DOHH2 (cell line): Measurements from ENCODE around the gene DEDD.

ENCODE experiments used
- H3F3A ChIP-seq: fragments of 200-600 bp; sonication (generic), shearing (Covaris generic); 2 replicates; pipeline ENCODE4 v1.6.0; 2016; ENCODE audit warnings: antibody characterized with exemption, mild to moderate bottlenecking; ENCODE audit not compliant: control insufficient read depth, insufficient read depth
- H3K27ac ChIP-seq: fragments of 200-600 bp; sonication (generic); 2 replicates; pipeline ENCODE4 v1.5.1; 2014; ENCODE audit warnings: low read depth, mild to moderate bottlenecking, low read length, moderate library complexity
- H3K27me3 ChIP-seq: fragments of 200-600 bp; sonication (generic); 2 replicates; pipeline ENCODE4 v1.6.1; 2014; ENCODE audit warnings: mild to moderate bottlenecking, low read length, mixed read lengths; ENCODE audit not compliant: control insufficient read depth
- H3K36me3 ChIP-seq: fragments of 200-600 bp; sonication (generic); 2 replicates; pipeline ENCODE4 v1.6.1; 2014; ENCODE audit warnings: mild to moderate bottlenecking, low read length, moderate library complexity, mixed read lengths; ENCODE audit not compliant: control insufficient read depth
- H3K4me1 ChIP-seq: fragments of 200-600 bp; sonication (generic); 2 replicates; pipeline ENCODE4 v1.6.1; 2014; ENCODE audit warnings: mild to moderate bottlenecking, low read length, mixed read lengths; ENCODE audit not compliant: control insufficient read depth
- H3K4me2 ChIP-seq: fragments of 200-600 bp; sonication (generic); 2 replicates; pipeline ENCODE4 v1.6.0; 2014; ENCODE audit warnings: mild to moderate bottlenecking, low read length, moderate library complexity
- H3K4me3 ChIP-seq: fragments of 200-600 bp; sonication (generic); 2 replicates; pipeline ENCODE4 v1.5.1; 2014; ENCODE audit warnings: mild to moderate bottlenecking, low read length, mixed read lengths
- H3K79me2 ChIP-seq: fragments of 200-600 bp; sonication (generic); 2 replicates; pipeline ENCODE4 v1.6.1; 2014; ENCODE audit warnings: mild to moderate bottlenecking, low read length, mixed read lengths; ENCODE audit not compliant: control insufficient read depth
- H3K9me2 ChIP-seq: fragments of 200-600 bp; sonication (generic); replicated peaks from 2 replicates; pipeline ENCODE4 v1.6.1; 2014; ENCODE audit warnings: mild to moderate bottlenecking, low read length, mixed read lengths; ENCODE audit not compliant: control insufficient read depth
- H3K9me3 ChIP-seq: fragments of 200-600 bp; sonication (generic); 2 replicates; pipeline ENCODE4 v1.6.1; 2014; ENCODE audit warnings: antibody characterized with exemption, low read length, mixed read lengths; ENCODE audit not compliant: control insufficient read depth, insufficient read depth
- H4K20me1 ChIP-seq: fragments of 200-600 bp; sonication (generic); 2 replicates; pipeline ENCODE4 v1.6.0; 2014; ENCODE audit warnings: low read depth, mild to moderate bottlenecking, antibody characterized with exemption, low read length, moderate library complexity; ENCODE audit not compliant: control insufficient read depth, insufficient read depth
- EZH2phosphoT487 ChIP-seq: fragments of 200-600 bp; sonication (generic); IDR thresholded peaks from 2 replicates; pipeline ENCODE4 v1.6.1; 2017; ENCODE audit warnings: borderline replicate concordance, mild to moderate bottlenecking, antibody characterized with exemption, low read length, moderate library complexity, mixed read lengths
- TF ChIP-seq, protein P1 (sequence below): fragments of 200-600 bp; sonication (generic); IDR thresholded peaks from one replicate; pipeline ENCODE4 v1.5.1; 2014; ENCODE audit warnings: antibody characterized with exemption, mild to moderate bottlenecking, low read depth, low read length; ENCODE audit not compliant: poor library complexity, severe bottlenecking

The DEDD gene

DNA sequence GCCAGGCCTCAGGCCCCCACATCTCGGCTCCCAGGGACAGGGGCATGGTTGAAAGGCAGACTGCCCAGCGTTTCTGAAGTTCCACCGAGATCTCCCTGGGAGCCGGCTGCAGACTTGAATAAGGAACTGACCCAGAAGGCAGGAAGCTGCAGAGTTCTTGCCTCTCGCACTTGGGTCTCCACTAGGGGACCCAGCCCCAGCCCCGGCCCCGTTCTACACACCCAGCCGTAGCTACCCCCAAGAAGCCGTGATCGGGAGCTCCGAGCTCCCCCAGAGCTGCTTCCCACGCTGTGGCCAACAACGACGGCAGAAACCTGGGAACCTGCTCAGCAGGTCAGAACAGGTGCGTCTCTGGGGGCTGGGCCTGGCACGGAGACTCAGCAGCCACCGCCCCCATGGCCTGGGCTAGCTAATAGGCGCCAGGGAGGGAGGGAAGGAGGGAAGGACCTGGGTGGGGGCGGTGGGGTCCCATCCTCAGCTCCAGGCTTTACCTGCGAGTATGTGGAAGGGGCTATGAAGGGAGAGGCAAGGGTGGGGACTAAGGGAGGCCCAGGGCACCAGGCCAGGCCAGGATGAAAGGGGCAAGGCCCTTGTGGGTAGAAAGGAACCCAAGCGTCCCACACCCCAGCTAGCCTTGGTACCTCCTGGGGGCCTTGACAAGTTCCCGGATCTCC lies 43.1 kb downstream of the DEDD start, which contains the start of gene NECTIN4:
Gene NECTIN4, minus strand, starts transcription at position 308 of the 674 bp plus-strand sequence. Its CDS starts 262 bp downstream, at position 46.
- Histone ChIP-seq H4K20me1 (no peaks in the 10 kb centered on the region), H3K36me3 (no peaks in the 10 kb centered on the region), H3K4me2 (no peak within 1 kb of the TSS), H3K27ac (no peak within 1 kb of the TSS), H3K9me3 (no peaks in the 10 kb centered on the region), H3K79me2 (no peaks in the 10 kb centered on the region), H3K9me2 (no peaks in the 10 kb centered on the region), H3K27me3 (no peaks in the 10 kb centered on the region), H3F3A (no peaks in the 10 kb centered on the region), H3K4me3 (no peak within 1 kb of the TSS), H3K4me1 (no peaks in the 10 kb centered on the region)
- TF ChIP-seq EZH2phosphoT487 = no peak
- TF ChIP-seq, protein P1, sequence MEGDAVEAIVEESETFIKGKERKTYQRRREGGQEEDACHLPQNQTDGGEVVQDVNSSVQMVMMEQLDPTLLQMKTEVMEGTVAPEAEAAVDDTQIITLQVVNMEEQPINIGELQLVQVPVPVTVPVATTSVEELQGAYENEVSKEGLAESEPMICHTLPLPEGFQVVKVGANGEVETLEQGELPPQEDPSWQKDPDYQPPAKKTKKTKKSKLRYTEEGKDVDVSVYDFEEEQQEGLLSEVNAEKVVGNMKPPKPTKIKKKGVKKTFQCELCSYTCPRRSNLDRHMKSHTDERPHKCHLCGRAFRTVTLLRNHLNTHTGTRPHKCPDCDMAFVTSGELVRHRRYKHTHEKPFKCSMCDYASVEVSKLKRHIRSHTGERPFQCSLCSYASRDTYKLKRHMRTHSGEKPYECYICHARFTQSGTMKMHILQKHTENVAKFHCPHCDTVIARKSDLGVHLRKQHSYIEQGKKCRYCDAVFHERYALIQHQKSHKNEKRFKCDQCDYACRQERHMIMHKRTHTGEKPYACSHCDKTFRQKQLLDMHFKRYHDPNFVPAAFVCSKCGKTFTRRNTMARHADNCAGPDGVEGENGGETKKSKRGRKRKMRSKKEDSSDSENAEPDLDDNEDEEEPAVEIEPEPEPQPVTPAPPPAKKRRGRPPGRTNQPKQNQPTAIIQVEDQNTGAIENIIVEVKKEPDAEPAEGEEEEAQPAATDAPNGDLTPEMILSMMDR = no peak

DNA sequence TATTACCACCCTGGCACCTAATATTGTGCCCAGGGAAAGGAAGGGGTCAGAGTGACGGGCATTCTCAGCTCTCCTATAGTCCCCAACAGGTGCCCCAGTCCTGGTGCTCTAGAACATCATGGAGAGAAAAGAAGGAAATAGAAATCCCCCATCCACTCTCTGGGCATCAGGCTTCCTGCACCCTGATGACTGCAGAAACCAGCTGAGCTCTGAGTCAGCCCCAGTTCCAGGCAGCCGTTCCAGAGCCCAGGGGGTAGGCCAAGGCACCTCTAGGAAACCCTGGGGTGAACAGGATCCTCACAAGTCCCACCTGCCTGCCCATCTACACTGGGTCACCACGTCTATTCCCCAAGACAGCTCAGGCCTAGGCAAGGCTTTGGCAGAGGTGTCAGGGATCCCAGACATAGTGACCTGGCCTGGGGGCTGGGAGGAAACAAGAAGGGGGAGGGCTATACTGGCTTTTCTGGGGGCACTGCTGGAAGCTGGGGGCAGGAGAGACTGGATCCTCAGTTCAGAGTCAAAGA lies 43.8 kb downstream of the DEDD start:
- H3K27ac ChIP-seq = no peak overlapping the region
- H3K79me2 ChIP-seq = no peaks in the 10 kb centered on the region
- no peak overlapping the region for H3K4me3 ChIP-seq
- no peaks in the 10 kb centered on the region for H3K27me3 ChIP-seq
- no peaks in the 10 kb centered on the region for H3K36me3 ChIP-seq
- H3K4me1 ChIP-seq = no peaks in the 10 kb centered on the region
- H3K4me2 ChIP-seq = no peak overlapping the region
- H4K20me1 ChIP-seq = no peaks in the 10 kb centered on the region
- no peaks in the 10 kb centered on the region for H3K9me2 ChIP-seq
- no peak for TF ChIP-seq EZH2phosphoT487
- TF ChIP-seq, protein P1 = no peak
- no peaks in the 10 kb centered on the region for H3K9me3 ChIP-seq
- no peaks in the 10 kb centered on the region for H3F3A ChIP-seq

DNA sequence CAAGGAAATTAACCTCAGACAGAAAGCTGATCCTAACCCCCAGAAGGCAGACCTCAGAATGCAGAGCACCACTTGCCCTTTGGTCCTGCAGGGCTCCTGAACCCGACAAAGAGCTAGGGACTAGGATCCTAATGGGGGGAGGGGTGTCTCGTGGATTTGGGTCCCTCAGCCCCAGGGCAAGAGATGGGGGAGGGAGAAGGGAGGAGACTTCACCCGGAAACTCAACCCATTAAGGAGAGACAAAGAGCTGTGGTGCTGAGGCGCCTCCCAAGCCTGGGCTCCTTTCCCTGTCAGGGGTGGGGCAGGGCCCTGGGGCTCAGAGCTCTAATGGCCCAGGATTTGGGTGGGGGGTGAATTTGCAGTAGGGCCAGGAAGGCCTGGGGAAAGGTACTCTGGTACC lies 46.0 kb downstream of the DEDD start:
- Histone ChIP-seq H3K9me3 (no peaks in the 10 kb centered on the region), H3K4me1 (no peaks in the 10 kb centered on the region), H3K4me2 (no peak overlapping the region), H3K79me2 (no peaks in the 10 kb centered on the region), H3K27ac (no peak overlapping the region), H3K4me3 (no peak overlapping the region), H3K9me2 (no peaks in the 10 kb centered on the region), H3K27me3 (no peaks in the 10 kb centered on the region), H3K36me3 (no peaks in the 10 kb centered on the region), H3F3A (no peaks in the 10 kb centered on the region), H4K20me1 (no peaks in the 10 kb centered on the region)
- no peak for TF ChIP-seq EZH2phosphoT487
- TF ChIP-seq, protein P1 = no peak
